Uterus (tissue), 4 donors: ENCODE data around the gene RASAL2. TPM values are rescaled to one million over a fixed set of nuclear protein-coding genes. Genes with fewer than 3 reads are reported as not detected.

ENCODE experiments used
- DNase-seq, 2 donors: peaks; one replicate each; pipeline ENCODE4 v3.0.0-alpha.2; 2019 to 2020
- H3K27ac ChIP-seq, 2 donors: fragments of 200-600 bp; sonication (generic); 1 replicate in 1 of 2; 2 replicates in 1 of 2; pipeline ENCODE4 v1.5.1; 2016 to 2018
- H3K27me3 ChIP-seq, 2 donors: fragments of 200-600 bp; sonication (generic); one replicate each; pipeline ENCODE4 v1.5.1; 2018 to 2019; ENCODE audit warnings: control low read depth in 1 of 2
- H3K36me3 ChIP-seq, 2 donors: fragments of 200-600 bp; sonication (generic); one replicate each; pipeline ENCODE4 v1.5.1; 2019; ENCODE audit warnings: control low read depth in 1 of 2
- H3K4me1 ChIP-seq, 2 donors: fragments of 200-600 bp; sonication (generic); one replicate each; pipeline ENCODE4 v1.5.1; 2018 to 2019; ENCODE audit warnings: control low read depth in 1 of 2
- H3K4me3 ChIP-seq, 2 donors: fragments of 200-600 bp; sonication (generic); 1 replicate in 1 of 2; 2 replicates in 1 of 2; pipeline ENCODE4 v1.5.1; 2018 to 2019; ENCODE audit warnings: mild to moderate bottlenecking in 1 of 2
- H3K9me3 ChIP-seq, 2 donors: fragments of 200-600 bp; sonication (generic); one replicate each; pipeline ENCODE4 v1.5.1; 2019; ENCODE audit warnings: control low read depth in 1 of 2
- POLR2A ChIP-seq, 2 donors: fragments of 450-650 bp; IDR thresholded peaks; one replicate each; pipeline ENCODE4 v1.6.1; 2016; ENCODE audit warnings: antibody characterized with exemption in 2 of 2, mild to moderate bottlenecking in 1 of 2, moderate library complexity in 1 of 2
- intact Hi-C: fragments of 100-400 bp; cut with DNase I; formaldehyde crosslinking; loops from one replicate; pipeline ENCODE4 v1.15.1; 2023; ENCODE audit warnings: low total_unique reads
- total RNA-seq, 4 donors: library from RNA; depleted of rRNA in 3 of 4; stranded (reverse); fragments of >200 nt in 3 of 4; gene quantifications; one replicate each; pipeline versions ENCODE4 v1.1.0 to v1.2.4, GENCODE V29; 2014 to 2023
- TF ChIP-seq, protein P1 (sequence below), 4 experiments: fragments of 200-600 bp in 2 of 4; fragments of 450-650 bp in 2 of 4; sonication (generic) in 2 of 4; IDR thresholded peaks; one replicate each; pipeline ENCODE4 v1.5.1; 2016 to 2019; ENCODE audit warnings: antibody characterized with exemption in 4 of 4, mild to moderate bottlenecking in 2 of 4, moderate library complexity in 1 of 4
- donor health status: DM: yes; HTN: yes; CAD: no.

RASAL2 gene
- total RNA-seq, 4 donors from 2014 or later, result 10.0 to 42.5 (median 29.8) TPM

DNA sequence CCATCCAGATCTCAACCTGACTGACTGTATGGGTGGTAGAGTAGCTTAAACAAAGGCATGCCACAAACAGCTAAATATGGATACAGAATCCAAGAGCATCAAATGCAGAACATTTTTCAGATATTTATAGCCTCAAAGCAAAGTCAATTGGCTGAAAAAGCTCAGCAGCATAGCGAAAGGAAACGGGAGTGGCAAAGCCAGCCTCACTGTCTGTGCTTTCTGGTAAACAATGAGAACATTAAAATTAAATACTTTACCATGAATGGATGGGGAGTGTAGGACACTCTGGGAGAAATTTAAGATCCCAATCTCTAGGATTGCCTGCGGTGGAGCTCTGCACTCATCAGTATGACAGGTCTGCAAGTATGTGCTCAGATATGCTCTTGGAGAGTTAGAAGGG, 4.4 kb downstream of the RASAL2 start:
- Histone ChIP-seq H3K4me1 (peaks cover 0 to 6% of the 10 kb centered on the region in 2 donors), H3K9me3 (no peaks in the 10 kb centered on the region), H3K4me3 (no peak overlapping the region), H3K36me3 (no peaks in the 10 kb centered on the region), H3K27ac (peak overlapping the region in 1 of 2 donors; percentile 18), H3K27me3 (no peaks in the 10 kb centered on the region)
- no peak for DNase-seq
- intact Hi-C loops, result no loop called here
- TF ChIP-seq, protein P1, sequence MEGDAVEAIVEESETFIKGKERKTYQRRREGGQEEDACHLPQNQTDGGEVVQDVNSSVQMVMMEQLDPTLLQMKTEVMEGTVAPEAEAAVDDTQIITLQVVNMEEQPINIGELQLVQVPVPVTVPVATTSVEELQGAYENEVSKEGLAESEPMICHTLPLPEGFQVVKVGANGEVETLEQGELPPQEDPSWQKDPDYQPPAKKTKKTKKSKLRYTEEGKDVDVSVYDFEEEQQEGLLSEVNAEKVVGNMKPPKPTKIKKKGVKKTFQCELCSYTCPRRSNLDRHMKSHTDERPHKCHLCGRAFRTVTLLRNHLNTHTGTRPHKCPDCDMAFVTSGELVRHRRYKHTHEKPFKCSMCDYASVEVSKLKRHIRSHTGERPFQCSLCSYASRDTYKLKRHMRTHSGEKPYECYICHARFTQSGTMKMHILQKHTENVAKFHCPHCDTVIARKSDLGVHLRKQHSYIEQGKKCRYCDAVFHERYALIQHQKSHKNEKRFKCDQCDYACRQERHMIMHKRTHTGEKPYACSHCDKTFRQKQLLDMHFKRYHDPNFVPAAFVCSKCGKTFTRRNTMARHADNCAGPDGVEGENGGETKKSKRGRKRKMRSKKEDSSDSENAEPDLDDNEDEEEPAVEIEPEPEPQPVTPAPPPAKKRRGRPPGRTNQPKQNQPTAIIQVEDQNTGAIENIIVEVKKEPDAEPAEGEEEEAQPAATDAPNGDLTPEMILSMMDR (IDR thresholded peaks at IDR 0.05), result no peak
- no peak for TF ChIP-seq POLR2A (IDR thresholded peaks at IDR 0.05)

DNA sequence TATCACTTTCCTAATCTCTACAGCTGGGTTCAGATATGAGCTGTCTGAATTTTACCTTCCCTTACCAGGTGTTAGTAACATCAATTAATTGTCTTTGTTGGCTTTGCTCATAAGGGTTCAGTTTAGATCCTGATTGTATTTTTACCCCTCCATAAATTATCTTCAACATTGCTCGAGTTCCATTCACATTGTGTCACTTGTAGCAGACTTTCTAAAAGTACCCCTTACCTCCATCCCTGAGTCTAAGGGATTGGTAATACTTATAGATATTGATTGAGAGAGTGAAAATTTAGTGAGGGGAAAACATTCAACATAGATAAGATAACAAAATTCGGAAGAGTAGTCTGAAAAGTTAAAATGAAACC, 7.3 kb downstream of the RASAL2 start:
- intact Hi-C loops, result no loop called here
- Histone ChIP-seq H3K27ac (peak overlapping the region; percentile 22 to 31), H3K27me3 (no peaks in the 10 kb centered on the region), H3K9me3 (no peaks in the 10 kb centered on the region), H3K4me3 (no peak overlapping the region), H3K4me1 (peaks cover 0 to 6% of the 10 kb centered on the region in 2 donors), H3K36me3 (no peaks in the 10 kb centered on the region)
- no peak for DNase-seq
- no peak for TF ChIP-seq POLR2A (IDR thresholded peaks at IDR 0.05)
- TF ChIP-seq, protein P1 (IDR thresholded peaks at IDR 0.05), result no peak

DNA sequence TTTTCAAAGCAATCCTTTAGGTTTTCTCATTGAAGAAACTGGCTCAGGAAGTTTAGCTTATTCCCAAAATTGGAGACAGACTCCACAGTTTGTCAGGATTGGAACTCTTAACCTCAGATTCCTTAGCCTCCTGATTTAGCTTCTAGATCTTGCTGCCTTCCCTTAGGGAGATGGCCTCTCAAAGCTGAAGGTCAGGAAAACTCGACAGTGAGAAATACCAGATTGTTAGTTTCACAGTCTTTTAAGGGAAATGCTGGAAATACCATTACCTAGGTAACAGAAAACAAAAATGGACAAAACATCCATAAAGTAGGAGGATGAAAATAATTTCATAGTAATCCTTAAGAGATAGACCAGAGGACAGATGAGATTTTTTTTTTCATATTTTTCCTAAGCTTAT, 7.8 kb downstream of the RASAL2 start:
- H3K4me1 ChIP-seq, result peaks cover 0 to 6% of the 10 kb centered on the region in 2 donors
- H3K36me3 ChIP-seq, result no peaks in the 10 kb centered on the region
- intact Hi-C loops, result no loop called here
- DNase-seq, result no peak
- TF ChIP-seq POLR2A (IDR thresholded peaks at IDR 0.05), result no peak
- TF ChIP-seq, protein P1 (IDR thresholded peaks at IDR 0.05), result no peak
- no peaks in the 10 kb centered on the region for H3K27me3 ChIP-seq
- no peaks in the 10 kb centered on the region for H3K9me3 ChIP-seq
- no peak overlapping the region for H3K4me3 ChIP-seq
- H3K27ac ChIP-seq, result peak overlapping the region in 1 of 2 donors; percentile 31

DNA sequence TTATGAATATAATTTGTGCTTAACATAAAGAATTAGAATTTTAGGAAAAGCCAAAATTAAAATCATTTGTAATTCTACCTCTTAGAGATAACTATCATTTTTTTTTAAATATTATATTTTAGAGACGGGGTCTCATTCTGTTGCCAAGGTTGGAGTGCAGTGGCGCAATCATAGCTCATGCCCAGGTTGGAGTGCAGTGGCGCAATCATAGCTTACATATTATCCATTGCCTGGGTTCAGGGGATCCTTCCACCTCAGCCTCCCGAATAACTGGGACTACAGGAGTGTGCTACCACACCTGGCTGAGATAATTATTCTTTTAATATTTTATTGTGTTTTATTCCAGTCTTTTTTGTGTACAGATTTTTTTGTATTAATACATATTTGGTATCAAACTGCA, 8.3 kb downstream of the RASAL2 start:
- intact Hi-C loops, result no loop called here
- no peak for TF ChIP-seq POLR2A (IDR thresholded peaks at IDR 0.05)
- TF ChIP-seq, protein P1 (IDR thresholded peaks at IDR 0.05), result no peak
- DNase-seq, result no peak
- H3K4me1 ChIP-seq, result peaks cover 0 to 6% of the 10 kb centered on the region in 2 donors
- no peaks in the 10 kb centered on the region for H3K27me3 ChIP-seq
- no peak overlapping the region for H3K4me3 ChIP-seq
- H3K36me3 ChIP-seq, result no peaks in the 10 kb centered on the region
- no peaks in the 10 kb centered on the region for H3K9me3 ChIP-seq
- peak overlapping the region in 1 of 2 donors; percentile 31 for H3K27ac ChIP-seq

DNA sequence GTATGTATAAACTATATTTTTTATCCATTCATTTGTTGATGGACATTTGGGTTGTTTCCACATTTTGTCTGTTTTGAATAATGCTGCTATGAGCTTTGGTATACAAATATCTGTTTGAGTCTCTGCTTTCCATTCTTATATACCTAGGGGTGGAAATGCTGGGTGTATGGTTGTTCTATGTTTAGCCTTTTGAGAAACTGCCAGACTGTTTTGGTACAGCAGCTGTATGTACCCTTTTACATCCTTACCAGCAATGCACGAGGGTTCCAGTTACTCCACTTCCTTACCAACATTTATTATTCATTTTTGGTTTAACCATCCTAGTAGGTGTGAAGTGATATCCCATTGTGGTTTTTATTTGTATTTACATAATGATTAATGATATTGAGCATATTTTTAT, 13.9 kb downstream of the RASAL2 start:
- no peaks in the 10 kb centered on the region for H3K4me1 ChIP-seq
- TF ChIP-seq POLR2A (IDR thresholded peaks at IDR 0.05), result no peak
- TF ChIP-seq, protein P1 (IDR thresholded peaks at IDR 0.05), result no peak
- intact Hi-C loops, result no loop called here
- H3K4me3 ChIP-seq, result no peak overlapping the region
- H3K27me3 ChIP-seq, result no peaks in the 10 kb centered on the region
- no peaks in the 10 kb centered on the region for H3K9me3 ChIP-seq
- DNase-seq, result no peak
- H3K36me3 ChIP-seq, result no peaks in the 10 kb centered on the region
- no peak overlapping the region for H3K27ac ChIP-seq
